ENCODE results near the gene PON3. TPM values are rescaled to one million over a fixed set of nuclear protein-coding genes. Genes with fewer than 3 reads are reported as not detected.

Gene PON3
- polyA plus RNA-seq, 1 donor (not counting 4 experiments of a cell fraction or from before 2014, with no cell fraction given) = 0.85 TPM

DNA sequence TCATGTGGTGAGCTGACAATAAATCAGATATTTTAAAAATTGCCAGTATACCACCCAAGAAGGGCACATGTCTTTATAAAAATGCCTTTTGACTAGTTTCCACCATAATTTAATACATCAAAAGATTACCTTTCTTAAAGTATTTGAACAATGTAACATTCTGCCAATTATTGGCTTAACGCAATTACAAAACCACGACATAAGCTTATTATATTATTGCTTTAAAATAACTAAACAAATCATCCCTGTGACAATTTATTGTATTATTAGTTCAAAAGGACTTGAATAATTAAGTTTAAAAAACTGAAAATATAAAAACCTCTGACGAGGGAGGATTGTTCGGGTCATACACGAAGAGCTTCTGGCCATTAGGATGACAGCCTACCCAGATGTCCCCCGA, 9.6 kb upstream of the PON3 start:
- H4K20me1 ChIP-seq (ENCODE audit: control insufficient read depth, extremely low read depth, insufficient read depth, low read length) = no peaks in the 10 kb centered on the region
- no peaks in the 10 kb centered on the region for H3K79me2 ChIP-seq (ENCODE audit: control insufficient read depth, insufficient read depth, low read length)
- dilution Hi-C loops (cut with MboI; ENCODE audit: extremely low pct_ligation_motif_present, low sequenced_read_pairs) = no loop called here
- no peak for TF ChIP-seq EZH2 (IDR thresholded peaks at IDR 0.05; ENCODE audit: low read length)
- TF ChIP-seq, protein P1, sequence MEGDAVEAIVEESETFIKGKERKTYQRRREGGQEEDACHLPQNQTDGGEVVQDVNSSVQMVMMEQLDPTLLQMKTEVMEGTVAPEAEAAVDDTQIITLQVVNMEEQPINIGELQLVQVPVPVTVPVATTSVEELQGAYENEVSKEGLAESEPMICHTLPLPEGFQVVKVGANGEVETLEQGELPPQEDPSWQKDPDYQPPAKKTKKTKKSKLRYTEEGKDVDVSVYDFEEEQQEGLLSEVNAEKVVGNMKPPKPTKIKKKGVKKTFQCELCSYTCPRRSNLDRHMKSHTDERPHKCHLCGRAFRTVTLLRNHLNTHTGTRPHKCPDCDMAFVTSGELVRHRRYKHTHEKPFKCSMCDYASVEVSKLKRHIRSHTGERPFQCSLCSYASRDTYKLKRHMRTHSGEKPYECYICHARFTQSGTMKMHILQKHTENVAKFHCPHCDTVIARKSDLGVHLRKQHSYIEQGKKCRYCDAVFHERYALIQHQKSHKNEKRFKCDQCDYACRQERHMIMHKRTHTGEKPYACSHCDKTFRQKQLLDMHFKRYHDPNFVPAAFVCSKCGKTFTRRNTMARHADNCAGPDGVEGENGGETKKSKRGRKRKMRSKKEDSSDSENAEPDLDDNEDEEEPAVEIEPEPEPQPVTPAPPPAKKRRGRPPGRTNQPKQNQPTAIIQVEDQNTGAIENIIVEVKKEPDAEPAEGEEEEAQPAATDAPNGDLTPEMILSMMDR (optimal IDR thresholded peaks at IDR 0.05 in 1 of 3, IDR thresholded peaks at IDR 0.05 in 1 of 3, conservative IDR thresholded peaks at IDR 0.05 in 1 of 3; ENCODE audit: extremely low read depth in 1 of 3, insufficient read depth in 2 of 3, low read length in 3 of 3) = no peak
- H3K9me3 ChIP-seq (ENCODE audit: control insufficient read depth, low read depth, low read length) = no peaks in the 10 kb centered on the region
- no peak overlapping the region for H3K4me3 ChIP-seq (ENCODE audit: control insufficient read depth in 2 of 3, extremely low read depth in 1 of 3, insufficient read depth in 2 of 3, low read depth in 1 of 3, low read length in 3 of 3)
- DNase-seq (ENCODE audit: low read depth, low spot score) (no peak), FAIRE-seq (no peak)
- no peak overlapping the region for H2AFZ ChIP-seq (ENCODE audit: control insufficient read depth, low read length)
- H3K27ac ChIP-seq (ENCODE audit: control insufficient read depth, insufficient read depth, low read length) = no peak overlapping the region
- H3K9ac ChIP-seq (ENCODE audit: control insufficient read depth, extremely low read depth, insufficient read depth, low read length) = no peak overlapping the region
- no peak overlapping the region for H3K4me2 ChIP-seq (ENCODE audit: control insufficient read depth, extremely low read depth, insufficient read depth, low read depth, low read length)
- H3K4me1 ChIP-seq (ENCODE audit: control insufficient read depth, extremely low read depth, insufficient read depth, low read length) = no peaks in the 10 kb centered on the region
- H3K36me3 ChIP-seq (ENCODE audit: control insufficient read depth in 2 of 2, extremely low read depth in 1 of 2, insufficient read depth in 2 of 2, low read length in 2 of 2) = peaks cover 0 to 5% of the 10 kb centered on the region in 2 experiments
- no peaks in the 10 kb centered on the region for H3K9me1 ChIP-seq (ENCODE audit: control insufficient read depth, extremely low read depth, insufficient read depth, low read length)
- no peaks in the 10 kb centered on the region for H3K27me3 ChIP-seq (ENCODE audit: control insufficient read depth, extremely low read depth, insufficient read depth, low read length)

DNA sequence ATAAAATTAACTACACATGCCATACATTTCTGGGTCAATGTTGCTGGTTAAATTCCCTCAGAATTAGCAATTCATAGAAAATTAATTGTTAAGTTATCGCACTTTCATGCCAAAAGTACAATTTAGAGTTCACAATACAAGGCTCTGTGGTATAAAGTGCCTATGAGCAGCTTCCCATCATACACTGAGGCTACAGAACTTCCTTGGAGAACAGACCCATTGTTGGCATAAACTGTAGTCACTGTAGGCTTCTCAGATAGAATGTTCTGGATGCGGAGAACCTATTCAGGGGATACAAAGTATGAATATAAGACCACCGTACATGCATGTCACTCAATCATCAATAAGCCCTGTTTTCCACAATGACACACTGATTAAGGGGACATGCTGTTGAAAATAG, 9.0 kb upstream of the PON3 start:
- H3K79me2 ChIP-seq (ENCODE audit: control insufficient read depth, insufficient read depth, low read length) = no peaks in the 10 kb centered on the region
- H3K36me3 ChIP-seq (ENCODE audit: control insufficient read depth in 2 of 2, extremely low read depth in 1 of 2, insufficient read depth in 2 of 2, low read length in 2 of 2) = peaks cover 0 to 5% of the 10 kb centered on the region in 2 experiments
- no peaks in the 10 kb centered on the region for H3K9me1 ChIP-seq (ENCODE audit: control insufficient read depth, extremely low read depth, insufficient read depth, low read length)

More for the DNA sequence above, 9.0 kb upstream of the PON3 start:
- H2AFZ ChIP-seq (ENCODE audit: control insufficient read depth, low read length) = no peak overlapping the region
- dilution Hi-C loops (cut with MboI; ENCODE audit: extremely low pct_ligation_motif_present, low sequenced_read_pairs) = no loop called here
- no peaks in the 10 kb centered on the region for H3K9me3 ChIP-seq (ENCODE audit: control insufficient read depth, low read depth, low read length)
- H3K4me2 ChIP-seq (ENCODE audit: control insufficient read depth, extremely low read depth, insufficient read depth, low read depth, low read length) = no peak overlapping the region
- no peak overlapping the region for H3K27ac ChIP-seq (ENCODE audit: control insufficient read depth, insufficient read depth, low read length)
- H3K27me3 ChIP-seq (ENCODE audit: control insufficient read depth, extremely low read depth, insufficient read depth, low read length) = no peaks in the 10 kb centered on the region
- no peak overlapping the region for H3K9ac ChIP-seq (ENCODE audit: control insufficient read depth, extremely low read depth, insufficient read depth, low read length)
- TF ChIP-seq, protein P1 (optimal IDR thresholded peaks at IDR 0.05 in 1 of 3, IDR thresholded peaks at IDR 0.05 in 1 of 3, conservative IDR thresholded peaks at IDR 0.05 in 1 of 3; ENCODE audit: extremely low read depth in 1 of 3, insufficient read depth in 2 of 3, low read length in 3 of 3) = no peak
- TF ChIP-seq EZH2 (IDR thresholded peaks at IDR 0.05; ENCODE audit: low read length) = no peak
- H3K4me1 ChIP-seq (ENCODE audit: control insufficient read depth, extremely low read depth, insufficient read depth, low read length) = no peaks in the 10 kb centered on the region
- FAIRE-seq (no peak), DNase-seq (ENCODE audit: low read depth, low spot score) (no peak)
- no peak overlapping the region for H3K4me3 ChIP-seq (ENCODE audit: control insufficient read depth in 2 of 3, extremely low read depth in 1 of 3, insufficient read depth in 2 of 3, low read depth in 1 of 3, low read length in 3 of 3)
- H4K20me1 ChIP-seq (ENCODE audit: control insufficient read depth, extremely low read depth, insufficient read depth, low read length) = no peaks in the 10 kb centered on the region
